GM19043 (cell line): ENCODE results near the gene DGCR6L.
"Not testable (repeated sequence)": the region's sequence is repeated elsewhere in the genome, so short reads cannot be mapped to it uniquely, and the experiment has no call there.

ENCODE experiments used
- ATAC-seq: cut with Tn5 transposase; IDR thresholded peaks from one replicate; pipeline ENCODE4 v1.9.1; 2021; ENCODE audit warnings: low read depth; ENCODE audit not compliant: unreplicated experiment

The DGCR6L gene

DNA sequence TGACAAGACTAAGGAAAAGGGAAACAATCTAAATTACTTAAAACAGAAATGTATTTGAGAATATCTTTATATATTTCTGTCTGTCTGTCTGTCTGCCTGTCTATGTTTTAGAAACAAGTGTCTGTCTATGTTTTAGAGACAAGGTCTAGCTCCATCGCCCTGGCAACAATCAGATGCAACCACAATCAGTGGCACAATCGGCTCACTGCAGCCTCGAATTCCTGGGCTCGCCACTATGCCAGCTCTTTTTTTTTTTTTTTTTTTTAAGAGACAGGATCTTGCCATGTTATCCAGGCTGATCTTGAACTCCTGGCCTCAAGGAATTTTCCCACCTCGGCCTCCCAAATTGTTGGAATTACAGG lies 8.7 kb upstream of the DGCR6L start:
- ATAC-seq, result not testable (repeated sequence)

- ATAC-seq, result not testable (repeated sequence)
Measured at GRCh38 chr22:20325996-20326395, 6.1 kb upstream of the DGCR6L start.

DNA sequence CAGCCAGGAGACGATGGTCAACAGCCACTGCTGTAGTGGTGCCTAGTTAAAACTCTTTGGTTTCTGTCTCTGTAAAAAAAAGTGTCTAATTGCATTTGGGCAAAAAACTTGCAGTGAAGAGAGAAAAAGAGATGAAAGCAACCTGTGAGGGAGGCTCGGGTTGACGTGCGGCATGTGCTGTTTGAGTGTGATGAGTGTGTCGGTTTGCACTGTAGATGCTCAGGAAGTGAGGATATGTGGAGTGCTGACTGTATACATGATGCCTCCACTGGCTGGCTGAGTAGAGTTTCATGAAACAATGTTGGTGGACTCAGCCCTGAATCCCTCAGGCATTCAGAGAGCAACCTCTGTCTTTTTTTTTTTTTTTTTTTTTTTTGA lies 4.3 kb upstream of the DGCR6L start:
- ATAC-seq, result no peak

GRCh38 chr22:20321552-20322211 lies 1.8 kb upstream of the DGCR6L start:
- not testable (repeated sequence) for ATAC-seq

DNA sequence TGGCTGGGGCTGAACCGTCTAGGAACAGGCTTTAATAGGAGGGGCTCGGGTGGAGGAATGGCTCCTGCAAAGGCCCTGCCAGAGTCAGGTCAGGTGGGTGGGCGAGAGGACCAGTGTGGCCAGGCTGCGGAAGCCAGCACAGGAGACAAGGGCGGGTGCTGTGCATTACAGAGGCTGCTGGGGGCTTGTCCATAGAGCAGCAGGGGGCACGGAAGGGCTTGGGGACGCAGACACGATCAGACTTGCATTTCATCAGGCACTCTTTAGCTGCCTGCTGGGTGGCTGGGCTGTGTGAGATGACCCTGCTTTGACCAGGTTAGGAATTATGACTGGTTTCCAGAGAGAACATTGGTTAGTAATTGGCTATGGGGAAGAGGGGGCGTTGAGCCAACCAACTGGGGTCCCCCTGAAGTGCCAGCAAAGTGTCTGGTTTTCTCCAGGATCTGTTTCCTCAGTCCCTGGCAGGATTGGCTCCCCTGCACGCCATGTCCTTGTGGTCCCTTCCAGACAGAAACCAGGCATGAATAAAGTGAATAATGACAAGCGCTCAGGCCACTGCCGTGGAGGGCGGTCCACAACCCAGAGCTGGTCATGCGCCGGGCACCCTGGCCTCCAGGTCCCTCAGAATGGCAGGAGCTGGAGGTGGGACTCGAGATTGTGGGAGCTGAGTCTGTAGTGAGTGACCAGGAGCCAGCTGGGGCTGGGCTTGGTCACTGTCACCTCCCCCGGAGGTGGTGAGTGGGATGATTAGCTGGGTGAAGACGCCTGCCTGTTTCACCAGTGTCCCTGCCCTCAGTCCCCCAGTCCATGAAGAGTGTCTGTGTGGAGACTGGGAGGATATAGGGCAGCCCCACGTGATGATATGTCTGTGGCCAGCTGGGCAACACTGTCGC lies 1.0 kb upstream of the DGCR6L start:
- not testable (repeated sequence) for ATAC-seq

DNA sequence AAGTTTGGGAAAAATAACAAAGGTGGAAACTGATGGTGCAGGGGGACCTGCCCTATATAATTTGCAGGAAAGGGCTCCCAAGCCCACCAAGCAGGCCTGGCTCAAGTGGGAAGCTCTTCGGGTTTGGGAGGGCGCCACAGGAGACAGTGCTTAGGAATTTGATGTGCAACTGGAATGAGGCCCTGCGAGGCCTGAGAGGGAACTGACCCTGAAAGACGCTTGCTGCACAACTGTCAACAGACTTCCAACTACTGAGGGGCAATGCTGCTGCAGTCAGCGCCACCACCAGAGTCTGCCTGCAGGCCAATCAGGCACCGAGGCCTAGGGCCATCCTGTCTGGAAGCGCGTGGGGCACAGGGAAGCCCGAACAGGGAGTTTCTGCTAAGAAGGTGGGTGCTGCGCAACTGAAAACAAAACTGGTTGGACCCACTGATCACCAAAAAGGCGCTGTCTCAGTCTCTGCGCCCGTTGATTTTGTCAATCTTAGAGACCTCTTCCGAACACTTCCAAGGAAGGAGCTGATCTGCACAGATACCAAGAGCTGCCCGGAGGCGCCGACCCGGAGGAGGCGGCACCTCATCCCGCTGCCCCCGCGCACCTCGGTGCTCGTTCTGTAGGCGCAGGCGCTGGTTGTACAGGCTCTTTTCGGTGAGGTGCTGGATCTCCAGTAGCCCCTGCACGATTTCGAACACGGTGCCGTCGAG lies 667 bp downstream of the DGCR6L start:
- no peak for ATAC-seq

GRCh38 chr22:20318043-20318688 lies 1.7 kb downstream of the DGCR6L start:
- ATAC-seq, result not testable (repeated sequence)

DNA sequence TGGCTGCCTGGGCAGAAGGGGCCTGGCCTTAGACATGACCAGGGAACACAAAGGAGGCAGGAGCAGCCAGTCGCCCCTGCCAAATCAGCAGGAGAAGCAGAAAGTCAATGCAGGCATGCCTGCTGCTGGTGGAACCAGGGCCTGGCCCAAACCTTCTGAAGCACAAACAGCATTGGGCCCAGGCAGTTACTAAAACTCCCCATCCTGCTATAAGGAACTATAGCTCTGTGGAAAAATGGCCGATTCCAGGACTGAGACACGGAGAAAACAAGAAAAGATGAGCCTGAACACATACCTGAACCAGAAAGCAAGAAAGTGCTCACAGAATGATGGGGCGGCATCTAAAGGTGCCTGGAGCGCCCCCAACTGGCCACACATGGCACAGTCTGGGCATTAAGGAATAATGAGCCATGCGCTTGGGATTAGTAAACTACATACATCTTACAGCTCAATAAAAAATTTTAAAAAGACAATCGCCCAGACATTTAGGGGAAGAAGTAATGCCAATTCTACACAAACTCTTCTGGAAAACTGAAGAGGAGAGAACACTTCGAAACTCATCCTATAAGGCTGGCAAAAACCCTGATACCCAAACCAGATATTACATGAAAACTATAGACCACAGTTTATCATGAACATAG lies 2.3 kb downstream of the DGCR6L start:
- ATAC-seq, result not testable (repeated sequence)

DNA sequence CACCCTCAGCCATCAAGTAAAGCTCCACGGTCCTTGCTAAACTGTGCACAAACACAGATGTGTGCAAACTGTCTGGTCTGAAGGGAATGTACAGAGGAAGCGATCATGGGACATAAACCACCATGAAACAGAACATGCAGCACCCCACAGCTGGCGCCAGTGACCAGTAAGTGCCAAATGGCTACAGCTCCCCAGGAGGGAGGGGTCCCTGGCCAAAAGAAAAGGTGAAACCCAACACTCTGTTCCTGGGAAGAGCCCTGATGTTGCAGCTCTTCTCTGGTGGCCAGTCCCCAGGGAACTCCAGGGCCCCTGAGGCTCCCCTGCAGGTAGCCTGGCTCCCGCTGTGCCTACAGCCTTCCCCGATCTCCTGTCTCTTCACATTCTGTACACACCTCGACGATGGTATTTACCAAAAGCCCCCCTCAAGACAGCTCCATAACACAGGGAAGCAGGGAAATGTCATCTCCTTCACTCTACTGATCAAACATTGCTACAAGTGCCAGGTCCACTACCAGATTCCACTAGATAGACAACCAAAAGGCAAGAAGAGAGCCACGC lies 2.9 kb downstream of the DGCR6L start:
- no peak for ATAC-seq

GRCh38 chr22:20316217-20316843 lies 3.5 kb downstream of the DGCR6L start:
- no peak for ATAC-seq

DNA sequence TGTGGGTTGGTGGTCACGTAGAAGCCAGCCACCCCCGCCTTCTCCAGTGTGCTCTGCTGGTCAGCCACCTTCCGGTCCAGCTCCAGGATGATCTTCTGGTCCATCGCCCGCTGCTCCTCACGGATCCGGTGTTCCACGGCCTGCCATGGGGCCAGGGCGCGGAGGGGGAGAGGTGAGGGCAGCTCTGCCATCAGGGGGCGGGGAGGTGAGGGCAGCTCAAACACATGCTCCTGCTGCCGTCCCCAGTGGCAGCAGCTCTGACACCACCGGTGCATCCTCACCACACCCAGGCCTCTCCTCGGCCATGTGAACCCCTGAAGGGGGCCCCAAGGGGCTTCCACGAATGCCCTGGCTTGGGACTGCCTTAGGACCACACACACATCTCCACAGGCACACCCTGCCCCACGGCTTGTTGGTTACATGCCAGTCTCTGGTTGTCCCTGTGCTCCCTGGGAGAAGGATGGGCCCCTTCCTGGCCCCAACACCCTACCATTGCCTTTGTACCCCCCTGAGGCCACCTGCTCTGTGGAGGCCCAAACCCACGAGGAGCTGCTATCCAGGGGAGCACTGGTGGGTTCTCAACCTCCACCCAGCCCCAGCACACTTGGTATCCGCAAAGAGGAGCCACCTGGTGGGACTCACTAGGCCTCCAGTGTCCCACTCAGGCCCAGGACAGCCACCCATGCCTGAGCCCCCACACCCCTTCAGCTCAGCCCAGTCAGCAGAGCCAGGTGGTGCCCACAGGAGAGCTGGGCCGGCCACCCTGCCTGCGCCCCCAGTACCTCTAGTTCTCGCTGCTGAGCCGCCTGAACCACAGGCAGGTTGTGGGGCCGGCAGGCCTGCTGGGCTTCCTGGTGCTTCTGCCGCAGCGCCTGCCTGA lies 4.3 kb downstream of the DGCR6L start:
- no peak for ATAC-seq

- ATAC-seq, result not testable (repeated sequence)
Measured at GRCh38 chr22:20314741-20315336, 5.0 kb downstream of the DGCR6L start.

DNA sequence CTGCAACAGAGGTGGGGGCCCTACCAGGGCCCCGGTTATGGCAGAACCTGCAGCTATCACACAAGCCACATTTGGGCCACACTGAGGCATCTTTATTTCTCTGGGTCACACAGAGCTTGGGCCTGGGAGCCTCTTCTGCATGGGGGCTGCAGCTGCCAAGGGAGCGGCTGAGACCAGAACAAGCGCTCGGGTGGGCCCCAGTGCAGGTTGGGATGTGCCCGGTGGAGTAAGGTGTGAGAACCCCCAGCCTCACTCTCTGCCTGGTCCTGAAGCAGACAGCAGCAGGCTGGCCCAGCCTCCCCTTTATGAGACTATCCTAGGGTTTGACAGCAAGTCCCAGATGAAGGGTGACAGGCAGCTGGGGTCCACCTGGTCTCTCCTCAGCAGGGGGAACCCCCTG lies 5.7 kb downstream of the DGCR6L start:
- not testable (repeated sequence) for ATAC-seq

DNA sequence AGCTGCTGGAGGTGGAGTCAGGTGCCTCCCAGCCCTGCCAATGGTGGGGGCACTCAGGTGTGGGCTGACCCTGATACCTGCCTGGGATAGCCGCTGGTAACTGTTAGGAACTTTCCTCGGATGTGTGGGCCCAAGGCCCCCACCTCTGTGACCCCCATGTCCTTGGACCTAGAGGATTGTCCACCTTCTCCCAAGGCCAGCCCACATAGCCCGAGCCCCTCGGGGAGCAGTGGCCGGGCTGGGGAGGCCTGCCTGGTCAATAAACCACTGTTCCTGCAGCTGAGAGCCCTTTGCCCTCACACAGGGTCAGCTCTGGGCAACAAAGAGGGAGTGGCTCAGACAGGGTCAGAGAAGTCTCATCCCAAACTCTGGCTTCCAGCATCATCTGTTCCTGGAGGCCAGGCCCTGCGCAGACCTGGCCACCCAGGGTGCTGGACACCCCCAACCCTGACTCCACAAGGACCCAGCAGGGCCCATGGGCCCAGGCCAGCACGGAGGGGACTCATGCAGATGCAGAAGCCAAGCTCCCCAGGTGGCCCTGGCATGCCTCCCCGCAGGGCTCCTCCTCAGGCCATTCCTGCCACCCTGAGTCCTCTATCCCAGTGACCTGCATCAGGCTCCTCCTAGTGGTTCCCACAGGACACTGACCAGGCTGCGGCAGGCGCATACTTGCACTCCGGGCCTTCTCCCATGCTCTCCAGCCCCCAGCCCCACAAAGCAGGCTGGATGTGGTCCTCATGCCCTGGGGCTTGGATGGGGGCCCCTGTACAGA lies 6.4 kb downstream of the DGCR6L start:
- not testable (repeated sequence) for ATAC-seq

GRCh38 chr22:20312396-20313191 lies 7.3 kb downstream of the DGCR6L start:
- ATAC-seq, result no peak

DNA sequence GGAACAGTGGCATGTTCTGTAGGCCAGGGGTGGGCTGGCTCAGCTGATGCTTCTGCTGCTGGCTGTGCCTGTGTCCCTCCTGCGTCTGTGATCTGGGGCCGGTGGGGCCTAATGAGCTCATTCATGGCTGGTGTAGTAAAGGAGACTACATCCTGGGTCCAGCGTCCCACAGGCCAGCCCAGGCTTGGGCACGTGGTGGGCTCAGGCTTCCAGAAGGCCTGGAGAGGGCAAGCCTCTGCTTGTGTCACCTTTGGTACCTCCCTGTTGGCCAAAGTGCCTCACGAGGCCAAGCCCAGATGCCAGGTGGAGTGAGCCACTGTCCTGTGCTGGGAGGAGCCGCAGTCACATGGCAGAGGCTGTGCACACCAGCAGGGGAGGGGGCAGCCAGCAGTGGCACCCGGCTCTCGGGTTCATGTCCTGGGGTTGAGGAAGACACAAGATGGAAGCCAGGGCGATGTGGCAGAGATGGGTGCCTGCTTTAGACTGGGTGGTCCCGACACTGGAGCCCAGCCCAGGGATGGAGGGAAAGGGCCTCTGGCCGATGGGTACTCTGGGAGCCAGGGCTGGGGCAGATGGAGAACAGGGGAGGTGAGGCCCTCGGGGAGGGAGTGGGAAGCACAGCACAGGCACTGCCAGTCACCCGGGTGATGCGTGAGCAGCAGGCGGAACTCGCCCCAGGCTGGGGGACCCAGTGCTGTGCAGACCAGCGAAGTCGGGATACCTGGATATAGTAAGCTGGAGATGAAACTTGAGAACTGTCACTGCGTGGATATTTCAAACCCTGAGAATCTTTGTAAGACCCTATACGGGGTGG lies 8.4 kb downstream of the DGCR6L start:
- ATAC-seq, result not testable (repeated sequence)
